22Rv1 (cell line): ENCODE results near the gene ERCC6.

Source experiments
- H3K27ac ChIP-seq: fragments of 450-650 bp; 2 replicates; pipeline ENCODE4 v1.5.1; 2017
- CTCF ChIP-seq: fragments of 450-650 bp; IDR thresholded peaks from 2 replicates; pipeline ENCODE4 v1.5.1; 2017; ENCODE audit warnings: mild to moderate bottlenecking
- ZFX ChIP-seq: fragments of 450-650 bp; IDR thresholded peaks from 2 replicates; pipeline ENCODE4 v1.6.1; 2017; ENCODE audit warnings: antibody characterized with exemption, borderline replicate concordance

Gene ERCC6

GRCh38 chr10:49512121-49512809 is 26.7 kb downstream of the ERCC6 start:
- TF ChIP-seq ZFX (no peak), CTCF (peak; percentile 86)
- no peak overlapping the region for H3K27ac ChIP-seq

- TF ChIP-seq ZFX (no peak), CTCF (no peak)
- H3K27ac ChIP-seq, result no peak overlapping the region
Measured at GRCh38 chr10:49509771-49510303, 29.1 kb downstream of the ERCC6 start.

GRCh38 chr10:49508654-49509053 is 30.3 kb downstream of the ERCC6 start:
- TF ChIP-seq CTCF (no peak), ZFX (no peak)
- no peak overlapping the region for H3K27ac ChIP-seq

- TF ChIP-seq ZFX, result no peak
- no peak for TF ChIP-seq CTCF
- no peak overlapping the region for H3K27ac ChIP-seq
Measured at GRCh38 chr10:49508249-49508648, 30.7 kb downstream of the ERCC6 start.

GRCh38 chr10:49505589-49505988 is 33.3 kb downstream of the ERCC6 start:
- TF ChIP-seq ZFX, result no peak
- no peak for TF ChIP-seq CTCF
- H3K27ac ChIP-seq, result no peak overlapping the region; the same call in 1 of the 2 replicates

- no peak for TF ChIP-seq ZFX
- TF ChIP-seq CTCF, result no peak
- peak overlapping the region; percentile 62 for H3K27ac ChIP-seq
Measured at GRCh38 chr10:49505076-49505475, 33.8 kb downstream of the ERCC6 start.

GRCh38 chr10:49504528-49504927 is 34.4 kb downstream of the ERCC6 start:
- TF ChIP-seq CTCF, result no peak
- H3K27ac ChIP-seq, result peak overlapping the region; percentile 62
